Measurements from ENCODE around the gene CDC42BPG.

The CDC42BPG gene

DNA sequence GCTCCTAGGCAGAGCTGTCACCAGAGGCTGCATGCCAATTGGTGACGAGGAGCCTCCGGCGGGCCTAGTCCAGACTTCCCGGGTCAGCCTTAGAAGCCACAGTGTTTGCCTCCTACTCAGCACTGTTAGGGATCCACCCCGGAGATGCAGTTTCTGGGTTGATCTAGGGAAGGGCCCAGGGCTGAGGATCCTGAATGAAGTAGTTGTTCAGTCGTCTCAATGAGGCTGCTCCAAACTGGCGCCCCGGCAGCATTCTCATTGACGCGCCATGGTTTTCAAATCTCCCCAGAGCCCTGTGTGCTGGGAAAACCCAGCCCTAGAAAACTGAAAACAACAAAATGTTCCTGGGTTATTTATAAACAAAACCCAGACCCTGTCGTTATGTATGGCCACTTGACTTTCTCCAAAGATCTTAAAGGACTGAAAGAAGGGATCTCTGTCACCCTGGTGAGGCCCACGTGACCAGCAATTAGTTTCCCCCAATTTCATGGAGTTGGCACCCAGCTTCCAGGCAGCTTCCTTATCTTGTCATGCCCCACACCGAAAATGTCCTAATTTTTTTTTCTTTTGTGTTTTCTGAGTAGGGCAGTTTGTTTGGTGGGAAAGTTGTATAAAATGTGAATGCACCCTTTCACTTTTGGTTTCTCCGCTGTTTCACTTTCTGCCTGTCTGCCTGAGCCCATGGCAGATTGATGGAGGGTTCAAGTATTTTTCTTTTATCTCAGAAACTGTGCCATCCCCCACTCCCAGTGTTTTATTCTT lies 36.0 kb upstream of the CDC42BPG start:
- no peak for DNase-seq (ENCODE audit: low read depth in 2 of 2, low spot score in 1 of 2)

DNA sequence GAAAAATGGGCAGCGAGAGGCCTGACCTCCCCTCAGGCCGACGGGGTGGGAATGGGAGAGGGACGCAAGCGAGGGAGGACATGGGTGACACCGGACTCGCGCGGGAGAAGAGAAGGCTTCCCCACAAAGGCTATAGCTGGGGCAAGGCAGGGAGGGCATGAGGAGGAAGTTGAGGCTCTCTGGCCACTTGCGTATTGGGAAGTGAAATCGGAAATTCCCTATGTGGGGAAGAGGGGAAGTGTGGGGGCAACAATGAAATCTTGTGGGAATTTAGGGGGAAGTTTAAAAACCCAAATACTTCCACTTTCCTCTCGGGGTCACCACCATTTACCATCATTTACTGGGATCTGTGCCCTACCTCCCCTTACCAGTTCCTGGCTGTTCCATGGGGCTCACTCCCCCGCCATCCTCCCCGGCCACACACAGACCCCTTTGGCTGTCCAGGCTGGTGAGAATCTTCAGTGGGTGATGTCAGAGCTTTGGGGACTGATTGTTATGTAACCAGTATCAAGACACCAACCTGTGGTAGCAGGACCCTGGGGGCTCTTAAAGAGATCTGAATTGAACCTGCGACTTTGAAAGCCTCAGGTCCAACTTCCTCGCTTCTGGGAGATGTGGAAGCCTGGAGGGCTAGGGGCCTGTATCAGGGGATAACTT lies 34.9 kb upstream of the CDC42BPG start:
- DNase-seq (ENCODE audit: low read depth in 2 of 2, low spot score in 1 of 2): no peak

DNA sequence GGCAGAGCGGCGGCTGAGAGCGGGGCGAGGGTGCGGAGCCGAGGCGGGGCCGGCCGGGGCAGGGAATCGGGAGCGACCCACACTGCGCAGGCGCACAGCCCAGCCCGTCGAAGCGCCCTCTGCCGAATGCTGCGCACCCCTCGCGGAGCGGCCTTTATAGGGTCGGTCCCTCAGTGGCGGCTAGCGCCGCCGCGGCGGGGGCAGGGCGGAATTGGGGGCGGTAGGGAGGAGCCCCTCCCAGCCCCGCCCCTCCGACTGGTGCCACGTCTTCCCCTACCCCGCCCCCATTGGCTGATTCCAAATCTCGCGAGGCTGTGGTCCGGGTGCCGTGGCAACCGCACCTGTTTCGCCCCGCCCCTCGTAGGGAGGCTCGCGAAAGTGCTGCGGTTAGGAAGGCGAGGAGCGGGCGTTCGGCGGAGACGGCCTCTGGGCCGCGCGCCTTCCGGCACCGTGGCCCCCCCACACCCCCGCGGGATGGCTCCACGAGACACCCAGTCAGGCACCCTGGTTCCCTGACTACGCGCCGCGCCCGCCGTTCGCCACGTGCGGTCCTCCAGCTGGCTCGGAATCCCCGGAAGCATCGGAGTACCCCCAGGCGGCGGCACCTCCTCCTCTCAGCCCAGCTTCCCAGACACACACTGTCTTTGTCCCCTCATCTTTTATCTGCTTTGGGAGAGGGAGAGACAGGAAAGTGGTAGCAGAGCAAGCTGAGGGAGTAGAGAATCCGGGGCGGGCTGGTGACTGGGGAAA lies 34.2 kb upstream of the CDC42BPG start, which contains the start of gene EHD1:
Gene EHD1, minus strand, starts transcription at position 128 of the 750 bp plus-strand sequence. CDS start 157 bp downstream, outside the sequence.
- DNase-seq (ENCODE audit: low read depth in 2 of 2, low spot score in 1 of 2): peak; percentile 99

DNA sequence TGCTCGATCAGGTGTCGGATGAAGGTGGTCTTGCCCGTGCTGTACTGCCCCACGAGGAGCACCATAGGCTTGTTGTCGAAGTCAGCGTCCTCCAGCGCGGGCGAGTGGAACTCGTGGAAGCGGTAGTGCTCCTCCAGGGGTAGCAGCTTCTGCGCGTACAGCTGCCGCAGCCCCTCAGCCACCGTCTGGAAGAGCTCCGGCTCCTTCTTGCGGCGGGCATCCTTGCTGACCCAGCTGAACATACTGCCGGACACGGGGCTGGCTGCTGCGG lies 33.7 kb upstream of the CDC42BPG start:
- DNase-seq (ENCODE audit: low read depth in 2 of 2, low spot score in 1 of 2): no peak

DNA sequence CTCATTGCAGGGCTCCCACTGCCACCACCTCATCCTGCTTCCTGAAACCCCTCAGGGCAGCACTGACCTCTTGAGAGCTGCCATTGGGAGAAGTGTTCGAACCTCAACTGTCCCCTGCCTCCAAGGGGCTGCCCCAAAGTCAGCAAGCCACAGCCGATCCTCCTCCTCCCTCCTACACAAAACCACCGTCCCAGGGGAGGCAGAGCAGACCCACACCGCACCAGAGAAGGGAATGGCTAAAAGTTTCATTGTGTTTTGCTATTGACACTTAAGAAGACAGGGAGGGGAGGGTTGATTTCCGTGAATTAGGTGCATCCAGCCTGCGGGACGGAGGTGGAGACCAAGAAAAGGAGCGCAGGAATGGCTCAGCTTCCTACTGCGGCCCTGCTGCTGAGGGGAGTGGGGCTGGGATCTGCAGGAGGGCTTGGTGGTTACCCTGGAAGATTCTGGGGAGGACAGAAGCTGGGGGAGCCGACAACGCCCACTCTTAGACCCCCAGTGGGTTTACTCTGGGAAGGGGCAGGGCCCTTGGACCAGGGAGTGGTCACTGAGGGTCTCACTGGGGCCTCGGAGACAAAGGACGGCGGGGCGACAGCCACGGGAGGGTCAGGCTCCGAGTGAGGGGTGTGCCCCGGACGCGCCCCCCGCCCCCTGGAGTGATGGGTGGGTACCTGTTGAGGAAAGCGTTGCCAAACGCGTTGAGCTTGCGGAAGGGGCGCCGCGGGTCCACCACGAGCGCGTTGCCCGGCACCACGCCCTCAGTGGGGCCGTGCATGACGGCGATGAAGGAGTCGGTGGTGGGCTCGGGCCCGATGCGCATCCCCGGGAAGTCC lies 33.2 kb upstream of the CDC42BPG start:
- DNase-seq (ENCODE audit: low read depth in 2 of 2, low spot score in 1 of 2): no peak

DNA sequence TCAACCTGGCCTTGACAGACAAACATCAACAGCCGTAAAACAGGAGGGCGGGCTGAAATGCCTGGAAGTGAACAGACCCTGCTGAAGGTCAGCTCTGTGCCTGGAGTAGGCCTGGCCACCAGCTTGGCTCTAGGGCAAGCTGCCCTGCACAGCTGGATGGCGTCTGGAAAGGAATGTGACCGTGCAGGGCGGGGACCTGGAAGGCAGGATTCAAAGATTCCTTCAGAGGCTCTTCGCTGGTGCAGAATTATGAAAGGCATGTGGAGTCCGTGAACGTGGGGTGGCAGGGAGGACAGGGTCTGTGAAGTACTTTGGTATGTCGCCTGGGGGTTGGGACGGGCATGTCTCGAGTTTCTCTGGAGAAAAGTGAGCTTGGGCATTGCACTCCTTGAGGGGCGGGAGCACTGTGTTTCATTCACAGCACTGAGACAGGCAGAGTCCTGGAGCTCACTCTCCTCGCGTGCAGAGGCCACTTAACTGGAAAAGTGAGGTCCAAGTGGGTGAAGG lies 32.4 kb upstream of the CDC42BPG start:
- DNase-seq (ENCODE audit: low read depth in 2 of 2, low spot score in 1 of 2): no peak

DNA sequence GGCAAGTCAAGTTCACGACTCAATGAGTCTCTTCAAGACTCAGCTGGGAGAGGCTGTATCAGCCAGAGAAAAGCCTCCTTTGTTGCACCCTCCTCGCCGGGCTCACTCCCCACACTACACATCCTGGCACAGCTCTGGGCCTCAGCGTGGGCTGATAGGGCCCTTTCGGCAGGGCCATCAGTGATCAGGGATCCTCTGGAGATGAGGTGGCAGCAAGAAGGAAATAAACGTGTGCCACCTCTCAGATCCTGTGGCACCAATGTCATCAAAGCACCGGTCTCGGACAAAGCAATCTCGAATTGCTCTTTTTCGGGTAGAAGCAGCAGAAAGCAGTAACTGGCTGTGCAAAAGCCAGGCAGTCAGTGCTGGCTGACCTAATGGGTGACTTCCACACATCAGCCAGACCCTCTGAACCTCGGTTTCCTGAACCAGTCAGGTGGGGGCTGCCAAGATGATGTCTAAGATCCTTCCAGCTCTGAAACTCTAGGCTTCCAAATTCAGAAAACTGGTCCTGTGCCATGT lies 31.8 kb upstream of the CDC42BPG start:
- DNase-seq (ENCODE audit: low read depth in 2 of 2, low spot score in 1 of 2): no peak

DNA sequence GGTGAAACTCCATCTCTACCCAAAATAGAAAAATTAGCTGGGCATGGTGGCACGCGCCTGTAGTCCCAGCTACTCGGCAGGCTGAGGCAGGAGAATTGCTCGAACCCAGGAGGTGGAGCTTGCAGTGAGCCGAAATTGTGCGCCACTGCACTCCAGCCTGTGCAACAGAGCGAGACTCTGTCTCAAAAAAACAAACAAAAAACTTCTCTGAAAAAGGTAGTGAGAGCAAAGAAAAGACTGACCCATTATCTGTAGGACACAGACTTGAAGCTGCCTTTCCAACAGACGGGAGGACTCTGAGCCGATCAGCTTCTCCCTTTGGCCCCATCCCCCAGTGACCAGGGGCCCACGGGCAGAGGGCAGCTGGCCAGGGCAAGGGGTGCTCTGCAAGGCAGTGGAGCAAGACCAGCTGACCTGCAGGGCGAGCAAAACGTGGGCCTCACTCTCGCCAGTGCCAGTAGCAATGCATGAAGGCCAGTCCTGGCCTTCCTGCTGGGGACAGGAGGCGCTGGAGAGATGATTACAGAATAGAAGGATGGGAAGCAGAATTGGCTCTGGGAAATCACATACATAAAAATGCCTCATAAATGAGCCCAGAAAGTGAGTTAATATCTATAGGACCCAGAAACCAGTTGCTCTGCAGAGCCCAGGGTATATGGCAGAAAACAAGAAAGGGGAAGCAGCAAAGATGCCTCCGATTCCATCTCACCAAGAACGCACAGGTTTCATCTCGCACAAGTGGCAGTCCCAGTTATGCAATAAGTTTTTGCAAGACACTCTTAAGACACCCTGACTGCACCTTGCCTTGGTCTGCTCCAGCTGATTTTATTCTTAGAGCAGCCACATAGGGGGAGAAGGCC lies 31.1 kb upstream of the CDC42BPG start:
- no peak for DNase-seq (ENCODE audit: low read depth in 2 of 2, low spot score in 1 of 2)

DNA sequence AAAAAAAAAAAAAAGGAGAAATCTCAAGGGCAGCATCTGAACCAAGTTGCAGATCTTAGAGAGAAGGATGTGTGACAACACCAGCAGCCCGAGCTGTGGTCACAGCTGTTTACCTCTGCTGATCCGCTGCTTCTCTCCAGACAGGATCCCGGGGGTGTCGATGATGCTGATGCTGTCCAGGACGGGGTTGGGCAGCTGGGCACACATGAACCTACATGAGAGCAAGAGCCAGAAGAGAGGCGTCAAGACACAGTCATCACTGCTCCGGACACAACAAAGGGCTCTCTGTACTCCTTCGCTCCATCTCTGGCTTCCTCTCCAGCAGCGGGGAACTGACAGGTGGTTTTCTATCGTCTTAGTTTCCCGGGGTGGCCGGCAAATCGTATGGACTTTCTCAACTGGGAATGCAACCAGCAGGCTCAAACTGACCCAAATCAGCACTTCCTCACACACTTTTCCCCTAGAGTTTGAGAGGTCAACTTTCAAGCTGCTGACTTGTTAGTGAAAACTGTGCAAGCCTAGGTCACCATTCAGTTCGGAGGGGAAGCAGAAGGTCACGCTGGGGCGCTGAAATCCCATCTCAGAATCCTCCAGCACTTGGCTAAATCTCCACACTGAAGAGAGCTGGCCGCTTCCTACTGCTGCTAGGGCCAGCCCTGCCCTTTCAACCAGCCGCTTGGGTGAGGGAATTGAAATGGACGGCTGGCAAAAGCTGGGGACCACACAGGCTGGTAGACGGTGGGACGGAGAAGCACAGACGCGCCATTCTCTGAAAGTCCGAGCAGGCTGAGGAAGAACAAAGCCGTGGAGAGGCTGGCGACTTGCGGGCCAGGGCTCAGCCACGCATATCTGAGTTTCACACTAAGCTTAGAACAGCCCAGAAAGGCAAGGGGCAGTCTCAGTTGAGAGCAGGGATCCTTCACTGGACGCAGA lies 30.1 kb upstream of the CDC42BPG start:
- no peak for DNase-seq (ENCODE audit: low read depth in 2 of 2, low spot score in 1 of 2)

DNA sequence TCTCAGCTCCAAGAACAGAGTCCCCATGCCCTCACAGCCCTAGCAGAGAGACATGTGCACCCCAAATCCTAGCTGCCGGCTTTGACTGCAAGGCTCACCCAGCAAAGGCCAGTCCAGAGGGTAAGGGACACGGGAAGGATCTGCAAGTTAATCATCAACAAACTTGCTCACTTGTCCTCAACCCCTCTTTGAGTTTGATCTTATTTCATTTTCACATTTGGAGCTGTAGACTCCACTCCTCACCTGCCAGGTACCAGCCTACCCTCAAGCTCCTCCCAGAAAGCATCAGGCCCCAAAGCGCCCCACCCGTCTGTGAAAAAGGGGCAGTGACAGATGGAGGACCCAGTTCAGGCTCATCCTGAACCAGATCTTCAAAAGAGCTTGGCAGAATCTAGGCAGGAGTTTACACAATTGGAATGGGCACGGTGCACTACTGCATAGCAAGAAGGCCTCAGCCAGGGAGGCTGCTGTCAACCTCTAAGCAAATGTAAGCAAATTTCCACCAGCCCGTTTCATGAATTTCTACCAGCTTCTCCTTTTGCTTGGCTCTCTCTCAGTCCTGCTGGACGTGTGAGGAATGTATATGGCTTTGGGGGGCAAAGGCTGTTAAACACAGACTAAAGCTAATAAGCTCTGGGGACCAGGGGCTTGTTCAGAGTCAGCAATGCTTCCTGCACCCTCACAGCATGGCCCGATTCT lies 28.5 kb upstream of the CDC42BPG start:
- DNase-seq (ENCODE audit: low read depth in 2 of 2, low spot score in 1 of 2): no peak

DNA sequence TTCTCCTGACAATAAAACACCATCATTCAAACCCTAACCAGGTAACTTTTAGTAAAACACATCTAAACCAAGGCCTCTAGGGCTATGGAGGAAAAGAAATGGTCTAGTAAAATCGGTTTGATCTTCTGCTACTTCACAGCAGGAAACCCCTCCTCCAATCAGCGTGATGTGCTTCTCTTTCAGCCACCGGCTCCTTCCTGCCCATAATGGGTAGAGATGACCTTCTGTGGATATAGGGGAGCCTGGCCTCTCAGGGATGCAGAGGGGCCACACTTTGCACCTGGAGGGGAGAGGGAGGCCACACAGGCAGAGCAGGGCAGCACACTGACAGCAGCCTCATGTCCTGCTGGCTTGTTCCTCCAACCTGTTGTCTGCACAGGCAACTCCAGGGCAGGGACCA lies 27.0 kb upstream of the CDC42BPG start:
- DNase-seq (ENCODE audit: low read depth in 2 of 2, low spot score in 1 of 2): no peak

DNA sequence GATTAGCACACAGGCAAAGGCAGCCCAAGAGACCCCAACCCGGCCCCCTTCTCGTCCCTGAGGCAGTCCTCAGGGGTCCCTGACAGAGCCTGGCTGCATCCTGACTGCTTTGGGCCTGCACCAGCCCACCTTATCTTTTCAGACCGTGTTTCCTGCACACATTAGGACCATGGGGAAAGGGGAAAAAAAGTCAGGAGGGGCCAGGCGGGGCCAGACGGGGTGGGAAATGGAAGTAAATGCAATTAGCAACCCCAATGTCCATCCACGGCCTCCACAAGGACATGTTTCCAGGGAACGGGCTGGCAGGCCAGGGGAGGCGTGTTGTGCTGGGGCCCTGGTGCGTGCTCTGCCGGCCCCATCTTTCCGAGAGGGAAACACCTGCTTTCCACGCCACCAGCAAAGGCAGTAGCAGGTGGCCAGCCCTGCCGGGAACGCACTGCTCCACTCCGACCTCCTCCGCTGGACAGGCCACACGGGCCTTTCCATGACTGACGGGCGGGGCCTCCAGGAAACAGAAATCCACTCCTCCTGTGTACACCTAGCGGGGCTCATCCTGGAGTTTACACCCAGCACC lies 26.5 kb upstream of the CDC42BPG start:
- no peak for DNase-seq (ENCODE audit: low read depth in 2 of 2, low spot score in 1 of 2)

DNA sequence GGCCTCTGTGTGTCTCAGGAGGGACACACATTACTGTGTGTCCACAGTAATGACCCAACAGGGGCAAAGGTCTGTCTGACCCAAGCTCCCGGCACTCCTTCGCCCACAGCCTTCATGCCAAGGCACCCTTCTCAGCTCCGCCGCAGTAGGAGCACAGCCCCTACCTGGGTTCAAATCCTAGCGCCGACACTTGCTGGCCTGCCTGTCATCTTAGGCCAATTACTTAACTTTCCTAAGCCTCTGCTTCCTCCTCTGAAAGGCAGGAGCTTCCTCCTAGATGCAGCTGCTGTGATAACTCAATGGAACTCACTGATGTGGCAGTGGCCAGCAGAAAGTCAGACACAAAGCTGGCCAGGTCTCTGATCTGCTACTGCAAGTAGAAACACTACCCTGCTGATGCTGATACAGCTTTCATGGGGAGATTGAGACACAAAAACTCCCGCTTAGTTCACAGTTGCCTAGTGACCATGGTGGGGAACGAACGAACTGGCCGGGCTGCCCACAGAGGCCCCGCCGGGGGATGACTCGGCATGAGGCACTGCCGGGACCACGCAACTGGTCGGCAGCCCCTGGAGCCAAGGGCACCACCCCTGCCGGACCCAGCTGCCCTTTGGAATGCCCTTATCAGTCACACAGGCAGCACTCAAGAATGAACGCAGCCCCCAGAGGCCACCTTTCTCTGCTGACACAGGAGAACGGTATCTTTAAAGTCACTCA lies 25.9 kb upstream of the CDC42BPG start:
- no peak for DNase-seq (ENCODE audit: low read depth in 2 of 2, low spot score in 1 of 2)

DNA sequence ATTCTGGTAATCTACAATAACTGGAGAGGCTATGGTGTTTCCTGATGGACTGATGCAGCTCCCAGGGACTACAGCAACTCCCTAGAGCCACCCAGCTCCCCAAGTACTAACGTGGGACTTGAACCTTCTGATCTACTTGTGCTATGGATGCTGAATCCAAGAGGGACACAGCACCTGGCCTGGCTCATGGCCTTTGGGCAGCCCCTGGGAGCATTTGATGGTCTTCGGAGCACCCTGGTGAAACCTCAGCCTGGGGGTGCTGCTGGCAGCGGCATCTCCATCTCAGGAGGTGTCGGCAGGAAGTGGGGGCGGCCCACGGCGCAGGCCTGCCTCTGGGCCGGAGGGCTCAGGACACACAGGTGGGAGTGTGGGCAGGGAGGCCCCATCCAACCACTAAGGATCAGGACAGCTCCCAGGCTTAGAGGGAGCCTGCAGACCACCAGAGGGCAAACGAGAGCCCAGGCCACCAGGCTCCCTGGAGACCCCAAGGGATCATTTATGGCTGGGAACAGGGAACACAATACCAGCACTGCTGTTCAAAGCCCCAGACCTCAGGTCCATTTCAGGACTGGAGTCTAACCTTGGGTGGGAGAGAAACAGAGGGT lies 25.2 kb upstream of the CDC42BPG start:
- DNase-seq (ENCODE audit: low read depth in 2 of 2, low spot score in 1 of 2): no peak

DNA sequence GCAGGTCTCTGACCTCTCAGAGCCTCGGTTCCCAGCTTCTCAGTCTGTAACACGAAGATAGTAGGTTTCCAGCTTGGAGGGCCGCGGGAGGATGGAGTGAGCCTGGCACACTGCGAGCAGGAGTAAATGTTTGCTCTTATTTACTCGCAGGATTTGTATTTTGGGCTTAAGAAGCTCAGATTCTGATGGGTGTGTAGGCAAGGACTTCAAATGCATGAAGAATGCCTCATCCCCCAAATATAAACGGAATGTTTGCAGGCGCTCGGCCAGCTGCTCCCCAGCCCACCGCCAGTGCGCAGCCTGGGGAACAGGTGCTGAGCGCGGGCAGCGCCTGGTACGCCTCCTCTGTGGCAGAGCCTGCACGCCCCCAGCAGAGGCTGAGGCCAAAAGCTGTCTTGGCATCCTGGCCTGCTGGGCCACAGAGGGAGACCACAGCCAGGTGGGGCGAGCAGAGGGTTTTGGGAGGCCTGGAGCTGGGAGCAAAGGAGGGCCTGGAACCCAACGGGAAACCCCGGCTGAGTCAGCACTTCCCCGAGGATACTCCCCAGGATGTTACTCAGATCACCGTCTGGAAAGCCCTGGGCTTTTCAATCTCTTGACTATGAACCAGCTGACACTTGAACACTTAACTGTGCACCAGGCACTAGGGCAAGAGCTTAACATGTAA lies 24.6 kb upstream of the CDC42BPG start:
- no peak for DNase-seq (ENCODE audit: low read depth in 2 of 2, low spot score in 1 of 2)

DNA sequence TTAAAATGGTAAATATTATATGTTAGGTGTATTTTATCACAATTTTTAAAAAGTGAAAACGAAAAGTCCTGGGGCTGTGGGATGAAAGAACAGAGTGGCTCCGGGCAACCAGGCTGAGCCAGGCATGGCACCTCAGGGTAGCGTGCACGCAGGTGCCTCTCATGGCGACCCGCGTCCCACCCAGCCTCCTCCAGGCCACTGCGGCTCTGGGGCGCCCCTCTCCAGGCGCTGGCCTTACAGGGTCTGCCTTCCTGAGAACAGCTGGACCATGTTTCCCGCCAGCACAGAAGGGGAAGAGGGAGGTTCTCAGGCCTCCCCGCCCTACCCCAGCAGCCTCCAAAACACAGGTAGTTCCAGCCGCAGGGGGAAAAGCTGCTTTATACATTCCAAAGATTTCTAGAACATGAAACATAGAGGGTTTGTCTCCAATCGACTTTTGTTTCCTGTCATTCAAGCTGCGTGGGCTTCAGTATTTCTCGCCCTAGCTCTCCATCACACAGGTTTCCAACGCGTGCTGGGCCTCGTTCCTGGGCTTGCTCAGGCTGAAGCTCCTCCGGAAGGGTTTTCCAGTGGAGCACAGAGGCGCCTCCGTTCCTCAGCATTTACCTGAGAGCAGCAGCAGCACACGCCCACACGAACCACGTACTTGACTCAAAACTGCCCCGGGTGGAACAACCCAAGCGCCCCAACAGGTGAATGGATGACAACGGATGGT lies 23.5 kb upstream of the CDC42BPG start:
- no peak for DNase-seq (ENCODE audit: low read depth in 2 of 2, low spot score in 1 of 2)

Data from stimulated activated CD8-positive, alpha-beta memory T cell treated with anti-CD3 and anti-CD28 coated beads, Interleukin-4, amount 100 ng/mL, for 4 hours (primary cell).